Hypothalamus (tissue), 51 donors: Measurements from ENCODE around the gene EIF5A.
"Not testable (repeated sequence)": the region's sequence is repeated elsewhere in the genome, so short reads cannot be mapped to it uniquely, and the experiment has no call there.

Source experiments
- DNase-seq, 51 donors: peaks; one replicate each; lab custom pipeline; 2025; lab: John Stamatoyannopoulos, UW

EIF5A gene

DNA sequence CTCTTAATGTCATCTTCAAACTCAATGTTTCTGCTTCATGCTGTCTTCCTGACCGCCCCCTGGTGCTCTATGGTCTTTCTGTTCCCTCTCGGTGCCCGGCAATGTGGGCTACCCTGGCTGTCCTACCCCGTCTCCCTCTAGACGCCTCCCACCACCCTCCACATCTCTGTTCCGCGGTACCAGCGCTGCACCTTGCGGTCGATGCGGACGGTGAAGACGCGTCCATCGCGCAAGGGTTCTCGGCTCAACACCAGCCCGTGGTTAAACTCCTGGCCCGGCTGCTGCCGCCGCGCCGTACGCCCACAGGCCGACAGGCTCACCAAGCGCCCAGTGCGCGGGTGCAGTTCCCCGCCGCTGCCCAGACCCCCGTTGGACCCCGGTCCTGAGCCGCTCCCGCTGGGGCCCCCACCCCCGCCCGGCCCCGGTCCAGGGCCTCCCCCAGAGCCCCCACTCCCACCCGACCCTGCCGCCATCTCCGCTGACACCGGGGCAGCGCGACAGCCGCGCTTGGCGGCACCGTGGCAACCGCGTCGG lies 21.5 kb downstream of the EIF5A start, which contains the start of gene NEURL4:
TSS of gene NEURL4 (minus strand) at position 496 of the 534 bp plus-strand sequence. CDS start at position 473, 23 bp downstream.
- DNase-seq = peak in 3 of 51 donors; percentile 40 to 67 (median 53)

DNA sequence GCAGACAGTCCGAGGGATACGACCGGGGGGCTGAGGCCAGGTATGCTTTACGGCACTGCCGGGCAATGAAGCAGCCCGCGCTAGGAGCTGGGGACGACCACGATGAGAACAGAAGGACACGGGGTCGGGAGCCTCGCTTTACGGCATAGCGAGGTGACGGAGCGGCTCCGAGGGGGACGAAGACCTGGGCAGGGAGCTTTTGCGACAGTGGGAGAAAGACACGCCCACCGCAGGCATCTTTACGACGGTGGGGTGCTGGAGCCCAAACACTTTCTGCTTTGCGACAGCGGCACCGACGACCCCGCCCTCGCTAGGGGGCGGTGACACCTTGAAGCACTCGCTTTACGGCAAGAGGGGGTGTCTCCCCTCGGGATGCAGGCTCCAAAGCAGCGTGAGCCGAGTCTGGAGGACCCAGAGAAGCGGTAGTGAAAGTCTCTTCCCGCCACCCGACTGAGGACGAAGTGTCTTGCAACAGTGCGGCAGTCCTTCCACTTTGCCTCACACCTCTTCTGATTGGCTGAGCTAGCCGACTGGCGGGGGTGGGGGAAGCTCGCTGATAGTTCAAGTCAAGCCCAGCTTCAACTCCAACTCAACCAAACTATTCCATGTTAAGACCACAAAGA lies 22.1 kb downstream of the EIF5A start:
- DNase-seq = peak; percentile 85 to 100 (median 96)

DNA sequence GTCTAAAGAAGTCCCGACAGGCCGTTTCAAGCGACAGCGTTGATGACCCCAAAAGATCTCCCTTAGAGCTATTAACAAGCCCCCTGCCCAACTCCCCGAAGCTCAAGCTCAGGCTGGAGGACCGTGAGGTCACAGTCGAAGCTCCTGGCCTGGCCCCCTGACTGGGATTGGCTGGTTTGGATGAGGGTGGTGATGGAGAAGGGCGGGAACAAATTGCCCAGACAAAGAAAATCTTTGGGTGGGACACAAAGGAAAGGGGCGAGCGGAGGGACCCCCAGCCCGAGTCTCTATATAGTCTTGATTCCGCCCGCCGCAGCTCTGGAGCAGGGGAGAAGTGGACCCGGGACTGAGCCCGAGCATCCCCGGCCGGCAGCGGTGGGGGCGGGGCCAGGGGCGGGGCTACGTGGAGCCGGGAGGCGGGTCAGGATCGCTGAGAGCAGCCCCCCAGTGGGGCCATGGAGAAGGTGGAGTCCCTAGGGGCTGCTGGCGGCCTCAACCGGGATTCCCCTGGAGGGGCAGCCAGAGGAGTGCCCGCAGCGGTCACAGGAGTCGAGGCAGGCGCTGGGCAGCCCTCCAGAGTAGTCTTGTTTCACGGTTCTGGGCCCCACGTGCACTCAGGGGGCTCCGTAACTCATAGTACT lies 22.7 kb downstream of the EIF5A start:
- peak in 43 of 51 donors; percentile 52 to 89 (median 74) for DNase-seq

DNA sequence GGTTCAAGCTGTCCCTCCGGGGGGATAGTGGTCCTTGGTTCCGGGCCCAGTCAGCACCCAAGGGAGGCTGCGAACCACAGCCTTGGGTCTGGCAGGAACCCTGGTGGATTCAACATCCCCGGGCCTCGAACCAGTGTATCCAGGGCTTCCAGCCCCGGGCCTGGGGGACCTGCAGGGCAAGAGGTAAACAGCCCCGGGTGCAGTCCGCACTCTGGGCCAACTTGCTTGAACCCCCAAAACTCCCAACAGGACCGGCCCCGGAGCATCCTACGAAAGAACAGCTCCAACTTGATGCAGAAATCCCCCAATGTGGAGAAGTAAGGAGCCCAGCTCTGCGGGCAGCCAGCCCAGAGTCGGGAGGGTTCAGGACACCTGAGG lies 23.2 kb downstream of the EIF5A start:
- no peak for DNase-seq

DNA sequence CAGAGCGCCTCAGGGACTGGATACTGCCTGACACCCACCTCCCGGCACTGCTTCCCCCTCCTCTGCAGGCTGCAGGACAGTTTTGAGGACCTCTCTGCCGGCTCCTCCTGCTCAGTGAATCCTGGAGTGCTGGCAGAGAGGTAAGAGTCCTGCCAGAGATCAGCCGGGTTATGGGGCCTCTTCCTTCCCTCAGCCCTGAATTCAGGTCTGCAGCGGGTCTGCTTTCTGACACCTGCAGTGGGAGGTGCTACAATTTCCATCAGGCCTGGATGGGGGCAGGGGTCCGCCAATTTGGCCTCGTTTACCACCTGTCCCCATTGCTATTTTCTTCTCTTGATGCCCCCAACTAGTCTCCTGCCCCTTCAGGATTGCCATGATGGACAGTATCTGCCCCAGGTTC lies 24.7 kb downstream of the EIF5A start:
- DNase-seq = no peak

DNA sequence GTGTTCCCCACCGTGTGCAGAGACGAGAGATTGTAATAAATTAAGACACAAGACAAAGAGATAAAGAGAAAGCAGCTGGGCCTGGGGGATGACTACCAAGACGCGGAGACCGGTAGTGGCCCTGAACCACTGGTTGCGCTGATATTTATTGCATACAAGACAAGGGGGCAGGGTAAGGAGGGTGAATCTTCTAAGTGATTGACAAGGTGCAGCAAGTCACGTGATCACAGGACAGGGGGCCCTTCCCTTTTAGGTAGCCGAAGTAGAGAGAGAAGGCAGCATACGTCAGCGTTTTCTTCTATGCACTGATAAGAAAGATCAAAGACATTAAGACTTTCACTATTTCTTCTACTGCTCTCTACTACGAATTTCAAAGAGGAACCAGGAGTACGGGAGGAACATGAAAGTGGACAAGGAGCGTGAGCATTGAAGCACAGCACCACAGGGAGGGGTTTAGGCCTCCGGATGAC lies 25.2 kb downstream of the EIF5A start:
- not testable (repeated sequence) for DNase-seq

DNA sequence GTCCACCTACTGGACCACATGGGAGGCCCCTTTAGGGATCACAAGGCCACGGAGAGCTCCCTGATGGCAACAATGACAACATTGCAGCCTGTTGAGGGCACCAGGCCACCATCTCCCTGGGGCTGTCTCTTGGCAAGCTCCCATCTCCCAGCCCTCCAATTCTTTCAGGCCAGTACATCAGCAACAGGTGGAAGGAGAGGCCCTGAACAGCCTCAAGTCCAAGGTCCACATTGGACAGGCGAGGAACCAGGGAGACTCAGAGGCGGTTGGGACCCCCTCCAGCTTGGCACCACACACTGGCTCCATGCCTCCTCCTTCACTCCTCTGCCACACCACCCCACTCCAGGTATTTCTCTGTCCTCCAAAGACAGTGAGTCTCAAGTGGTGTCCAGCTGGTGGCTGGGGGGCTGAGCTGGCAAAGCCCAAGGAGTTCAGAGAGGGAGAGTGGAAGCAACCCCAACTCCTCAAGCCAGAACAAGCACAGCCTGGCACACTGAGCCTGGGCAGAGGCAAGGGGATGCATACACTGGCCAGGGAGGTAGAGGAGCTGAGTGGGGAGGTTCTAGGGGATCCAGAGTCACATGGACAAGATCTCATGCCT lies 27.6 kb downstream of the EIF5A start:
- no peak for DNase-seq

DNA sequence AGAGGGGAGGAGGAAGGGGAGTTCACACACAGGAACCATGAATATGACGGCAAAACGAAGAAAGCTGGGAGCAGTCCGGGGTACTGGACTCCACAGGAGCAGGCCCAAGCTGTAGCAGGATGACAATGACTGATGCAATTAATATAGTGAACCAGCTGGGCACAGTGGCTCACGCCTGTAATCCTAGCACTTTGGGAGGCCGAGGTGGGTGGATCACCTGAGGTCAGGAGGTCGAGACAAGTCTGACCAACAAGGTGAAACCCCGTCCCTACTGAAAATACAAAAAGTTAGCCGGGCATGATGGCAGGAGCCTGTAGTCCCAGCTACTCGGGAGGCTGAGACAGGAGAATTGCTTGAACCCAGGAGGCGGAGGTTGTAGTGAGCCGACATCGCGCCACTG lies 28.3 kb downstream of the EIF5A start:
- not testable (repeated sequence) for DNase-seq

DNA sequence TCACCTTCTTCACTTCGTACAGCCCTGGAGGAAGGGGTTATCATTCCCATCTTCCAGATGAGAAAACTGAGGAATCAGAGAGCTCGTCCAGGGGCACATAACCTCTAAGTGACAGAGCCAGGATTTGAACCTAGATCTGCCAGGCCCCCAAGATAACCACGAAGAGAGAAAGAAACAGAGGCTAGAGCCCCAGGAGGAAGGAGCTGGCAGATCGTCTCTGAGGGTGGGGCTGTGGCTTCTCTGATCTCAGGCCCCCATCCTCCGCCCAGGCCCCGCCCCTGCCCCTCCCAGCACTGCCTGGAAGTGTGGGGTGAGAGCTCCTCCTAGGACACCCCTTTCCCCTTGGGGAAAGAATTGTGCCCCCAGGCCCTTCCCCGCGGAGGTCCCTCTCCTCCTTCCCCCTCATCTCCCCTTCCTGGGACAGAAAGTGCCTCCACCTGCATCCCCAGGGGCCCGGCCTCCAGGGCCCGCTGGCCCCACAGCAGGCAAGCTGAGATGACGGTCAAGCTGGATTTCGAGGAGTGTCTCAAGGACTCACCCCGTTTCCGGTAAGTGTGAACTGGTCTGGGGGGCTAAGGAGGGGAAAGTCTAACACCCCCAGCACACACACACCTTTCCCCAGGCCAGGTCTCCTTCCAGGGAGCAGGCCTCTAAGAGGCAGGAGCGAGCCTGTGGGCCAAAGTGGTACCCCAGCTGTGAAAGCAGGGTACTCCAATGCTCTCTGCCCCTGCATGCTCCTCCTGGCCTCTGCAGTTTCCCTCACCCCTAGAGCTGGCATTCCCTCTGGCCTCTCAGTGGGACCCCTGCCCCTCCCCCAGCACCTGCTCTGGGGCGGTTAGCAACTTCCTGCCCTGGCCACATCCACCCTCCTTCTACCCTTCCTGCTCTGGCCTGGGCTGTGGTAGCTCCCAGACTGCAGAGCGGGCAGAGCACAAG lies 29.1 kb downstream of the EIF5A start, which contains the start of gene ACAP1:
TSS of gene ACAP1 (plus strand) at position 290 of the 936 bp plus-strand sequence. CDS start at position 496, 206 bp downstream.
- DNase-seq = no peak

DNA sequence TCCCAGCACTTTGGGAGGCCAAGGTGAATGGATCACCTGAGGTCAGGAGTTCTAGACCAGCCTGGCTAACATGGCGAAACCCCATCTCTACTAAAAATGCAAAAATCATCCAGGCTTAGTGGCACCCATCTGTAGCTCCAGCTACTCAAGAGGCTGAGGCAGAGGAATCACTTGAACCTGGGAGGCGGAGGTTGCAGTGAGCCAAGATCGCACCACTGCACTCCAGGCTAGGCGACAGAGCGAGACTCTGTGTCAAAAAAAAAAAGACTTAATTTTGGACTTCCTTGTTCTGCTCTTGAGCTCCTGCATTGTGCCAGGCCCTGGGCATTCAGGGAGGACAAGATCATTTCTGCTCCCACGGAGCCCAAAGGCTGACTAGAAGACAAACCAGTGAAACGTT lies 30.2 kb downstream of the EIF5A start:
- not testable (repeated sequence) for DNase-seq

DNA sequence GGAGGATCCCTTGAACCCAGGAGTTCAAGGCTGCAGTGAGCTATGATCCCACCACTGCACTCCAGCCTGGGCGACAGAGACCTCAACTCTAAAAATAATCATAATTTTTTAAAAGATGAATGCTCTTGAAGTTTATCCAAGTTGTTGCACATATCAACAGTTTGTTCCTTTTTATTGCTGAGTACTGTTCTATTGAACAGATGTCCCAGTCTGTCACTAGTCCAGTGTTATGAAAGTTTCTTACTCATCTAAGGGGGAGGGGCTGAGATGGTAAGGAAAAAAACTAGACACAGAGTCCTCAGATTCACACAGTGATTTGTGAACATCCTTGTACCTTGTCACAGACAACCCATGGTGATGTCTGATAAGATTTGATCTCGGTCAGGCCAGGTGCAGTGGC lies 32.8 kb downstream of the EIF5A start:
- DNase-seq = no peak

DNA sequence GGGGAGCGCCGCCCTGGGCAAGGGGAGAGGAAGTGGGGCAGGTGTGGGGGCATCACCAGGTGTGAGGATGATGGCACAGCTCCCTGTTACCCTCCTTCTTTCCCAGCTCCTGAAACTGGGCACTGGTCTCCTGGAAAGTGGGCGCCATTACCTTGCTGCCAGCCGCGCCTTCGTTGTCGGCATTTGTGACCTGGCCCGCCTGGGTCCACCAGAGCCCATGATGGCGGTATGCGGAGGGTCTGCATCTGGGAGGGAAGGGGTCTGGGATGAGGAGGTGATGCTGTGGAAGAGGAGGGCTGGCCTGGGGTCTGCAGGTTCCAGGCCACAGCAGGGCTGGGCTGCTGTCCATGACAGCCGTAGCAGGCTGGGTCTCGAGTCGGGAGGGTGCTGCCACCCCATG lies 34.4 kb downstream of the EIF5A start:
- DNase-seq = no peak

DNA sequence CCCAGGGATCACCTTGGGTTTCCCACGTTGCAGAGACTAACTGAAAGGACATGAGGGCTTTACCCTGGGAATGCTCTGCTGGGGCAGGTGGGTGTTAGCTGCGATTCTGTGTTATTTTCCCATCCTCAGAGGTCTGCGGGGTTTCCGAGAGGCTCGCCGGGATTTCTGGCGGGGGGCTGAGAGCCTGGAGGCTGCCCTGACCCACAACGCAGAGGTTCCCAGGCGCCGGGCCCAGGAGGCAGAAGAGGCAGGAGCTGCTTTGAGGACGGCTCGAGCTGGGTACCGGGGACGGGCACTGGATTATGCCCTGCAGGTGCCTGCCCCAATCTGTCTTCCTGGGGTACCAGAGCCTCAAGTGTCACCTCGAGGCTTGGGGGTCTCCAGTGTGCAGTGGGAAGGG lies 35.8 kb downstream of the EIF5A start:
- no peak for DNase-seq

DNA sequence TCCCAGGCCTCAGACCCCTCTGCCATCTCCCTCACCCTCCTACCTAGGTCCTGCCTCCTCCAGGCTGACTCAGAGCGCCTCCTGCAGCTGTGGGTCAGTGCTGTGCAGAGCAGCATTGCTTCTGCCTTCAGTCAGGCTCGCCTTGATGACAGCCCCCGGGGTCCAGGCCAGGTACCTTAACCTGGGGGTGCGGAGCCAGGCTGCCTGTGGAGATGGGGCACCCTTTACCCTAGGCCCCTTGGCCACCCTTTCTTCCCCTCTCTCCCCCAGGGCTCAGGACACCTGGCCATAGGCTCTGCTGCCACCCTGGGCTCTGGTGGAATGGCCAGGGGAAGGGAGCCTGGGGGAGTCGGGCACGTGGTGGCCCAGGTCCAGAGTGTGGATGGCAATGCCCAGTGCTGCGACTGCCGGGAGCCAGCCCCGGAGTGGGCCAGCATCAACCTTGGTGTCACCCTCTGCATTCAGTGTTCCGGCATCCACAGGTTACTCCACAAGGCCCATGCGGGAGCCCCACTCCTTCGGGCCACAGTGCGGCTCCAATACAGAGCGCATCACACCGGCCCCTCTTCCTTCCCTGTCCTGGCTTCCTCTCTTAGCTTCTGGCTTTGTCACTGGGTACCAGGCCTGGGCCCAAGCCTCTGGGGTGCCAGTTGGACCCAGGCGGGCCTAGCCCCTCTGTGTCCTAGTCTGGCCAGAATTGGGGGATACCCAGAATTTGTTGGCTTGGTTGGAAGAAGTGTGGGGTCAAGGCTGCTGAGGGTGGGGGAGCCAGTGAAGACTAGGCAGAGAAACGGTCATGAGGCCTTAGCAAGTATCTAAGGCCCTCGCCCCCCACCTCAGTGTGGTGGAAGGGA lies 39.6 kb downstream of the EIF5A start:
- peak in 1 of 51 donors; percentile 7 for DNase-seq

DNA sequence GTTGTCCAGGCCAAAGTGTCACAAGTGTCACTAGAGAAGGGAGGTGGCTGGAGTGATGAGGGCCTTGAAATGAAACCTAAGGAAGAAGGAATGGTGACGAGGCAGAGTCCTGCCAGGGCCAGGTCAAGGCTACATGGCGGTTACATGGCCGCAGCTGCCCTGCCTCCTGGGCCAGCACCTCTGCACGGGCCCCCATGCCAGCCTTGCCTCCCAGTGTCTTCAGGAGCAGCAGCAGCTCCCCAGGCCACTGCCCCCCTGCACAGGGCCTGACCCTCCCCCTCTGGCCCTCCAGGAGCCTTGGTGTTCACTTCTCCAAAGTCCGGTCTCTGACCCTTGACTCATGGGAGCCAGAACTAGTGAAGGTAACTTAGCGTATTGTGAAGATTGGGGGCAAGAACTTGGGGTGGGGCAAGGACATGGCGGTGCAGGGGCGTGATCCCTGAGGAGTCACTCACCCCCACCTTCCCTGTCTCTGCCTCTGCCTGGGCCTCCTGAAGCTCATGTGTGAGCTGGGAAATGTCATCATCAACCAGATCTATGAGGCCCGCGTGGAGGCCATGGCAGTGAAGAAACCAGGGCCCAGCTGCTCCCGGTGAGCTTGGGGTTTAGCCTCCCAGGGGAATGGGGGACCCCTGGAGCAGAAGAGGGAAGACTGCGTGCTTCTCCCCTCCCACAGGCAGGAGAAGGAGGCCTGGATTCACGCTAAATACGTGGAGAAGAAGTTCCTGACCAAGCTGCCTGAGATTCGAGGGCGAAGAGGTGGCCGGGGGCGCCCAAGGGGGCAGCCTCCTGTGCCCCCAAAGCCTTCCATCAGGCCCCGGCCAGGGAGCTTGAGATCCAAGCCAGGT lies 40.4 kb downstream of the EIF5A start:
- DNase-seq = no peak

DNA sequence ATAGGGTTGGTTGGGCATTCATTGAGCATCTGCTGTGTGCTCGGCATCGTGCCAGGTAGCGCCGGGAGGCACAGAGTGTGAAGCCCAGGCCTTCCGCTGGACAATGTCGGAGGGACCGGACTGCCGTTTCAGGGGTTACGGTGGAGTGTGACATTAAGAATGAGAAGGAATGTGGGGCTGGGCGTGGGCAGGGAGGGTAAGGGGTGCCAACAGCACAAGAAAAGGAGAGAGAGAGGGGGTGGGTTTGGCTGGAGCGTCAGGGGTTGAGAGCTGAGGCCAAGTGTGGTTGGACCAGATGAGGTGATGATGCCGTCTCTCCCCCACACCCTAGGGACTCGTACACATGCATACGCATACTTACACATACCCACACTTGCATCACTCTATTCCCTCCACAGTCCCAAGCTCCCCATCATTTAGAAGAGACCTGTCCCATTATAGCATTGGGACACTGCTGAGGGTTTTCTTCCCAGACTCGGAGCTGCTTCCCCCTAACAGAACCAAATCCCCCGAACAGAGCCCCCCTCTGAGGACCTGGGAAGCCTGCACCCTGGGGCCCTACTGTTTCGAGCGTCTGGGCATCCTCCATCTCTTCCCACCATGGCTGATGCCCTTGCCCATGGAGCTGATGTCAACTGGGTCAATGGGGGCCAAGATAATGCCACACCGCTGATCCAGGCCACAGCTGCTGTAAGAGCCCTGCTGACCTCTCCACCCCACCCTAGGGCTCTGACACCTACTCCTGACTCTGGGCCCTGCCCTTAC lies 41.2 kb downstream of the EIF5A start:
- DNase-seq = no peak

DNA sequence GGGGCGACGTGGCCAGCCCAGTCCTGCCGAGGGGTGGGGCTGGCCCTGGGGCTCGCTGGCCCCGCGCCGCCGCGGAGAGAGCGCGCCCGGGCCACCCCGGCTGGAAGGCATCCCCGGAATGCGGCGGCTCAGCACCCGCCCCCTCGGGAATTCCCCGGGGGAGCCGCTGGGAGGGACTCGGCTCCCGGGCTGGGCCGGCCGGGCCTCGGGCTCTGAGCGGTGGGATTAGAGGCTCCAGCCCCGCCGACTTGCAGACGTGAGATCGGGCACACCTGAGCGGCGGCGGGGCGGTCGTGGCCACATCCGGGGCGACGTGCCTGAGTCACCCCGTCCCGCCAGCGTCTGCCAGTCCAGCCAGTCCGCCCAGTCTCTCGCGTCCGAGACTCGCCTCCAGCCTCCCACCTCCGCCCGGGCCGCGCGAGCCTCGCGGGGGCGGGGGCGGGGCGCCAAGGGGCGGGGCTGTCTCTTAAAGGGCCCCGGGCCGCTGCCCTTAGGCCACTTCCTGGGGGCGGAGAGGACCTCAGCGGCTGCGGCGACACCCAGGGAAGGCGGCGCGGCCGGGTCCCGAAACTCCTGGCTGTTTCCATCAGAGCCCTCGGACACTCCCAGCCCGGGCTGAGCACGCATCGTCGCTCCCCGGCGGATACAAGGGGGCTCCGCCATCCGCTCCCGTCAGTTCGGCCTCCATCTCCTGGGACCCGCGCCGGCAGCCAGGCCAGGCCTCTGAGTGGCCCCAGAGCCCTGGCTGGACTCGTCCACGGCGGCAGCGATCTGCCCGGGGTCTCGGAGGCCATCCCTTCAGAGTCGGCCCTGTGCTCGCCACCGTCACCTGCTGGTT lies 44.5 kb downstream of the EIF5A start, which contains the start of gene KCTD11:
TSS of gene KCTD11 (plus strand) at position 498 of the 838 bp plus-strand sequence.
- peak in 49 of 51 donors; percentile 55 to 92 (median 82) for DNase-seq
